SU-DHL-6 (cell line): ENCODE results near the gene PCDHGA5.

Source experiments
- H2AFZ ChIP-seq: fragments of 200-600 bp; sonication (generic); 2 replicates; pipeline ENCODE4 v1.6.1; 2014; ENCODE audit warnings: low read depth, mild to moderate bottlenecking, moderate library complexity, mixed read lengths, antibody characterized with exemption, low read length; ENCODE audit not compliant: severe bottlenecking
- H3F3A ChIP-seq: fragments of 200-600 bp; shearing (Covaris generic); 2 replicates; pipeline ENCODE4 v1.6.0; 2016; ENCODE audit warnings: antibody characterized with exemption, mild to moderate bottlenecking; ENCODE audit not compliant: insufficient read depth
- H3K27ac ChIP-seq: fragments of 200-600 bp; sonication (generic); 2 replicates; pipeline ENCODE4 v1.5.1; 2016; ENCODE audit warnings: low read depth, mild to moderate bottlenecking, low read length, moderate library complexity, mixed read lengths
- H3K27me3 ChIP-seq: fragments of 200-600 bp; sonication (generic), shearing (Covaris generic); 2 replicates; pipeline ENCODE4 v1.6.0; 2014; ENCODE audit warnings: mild to moderate bottlenecking, low read length
- H3K36me3 ChIP-seq: fragments of 200-600 bp; sonication (generic); 2 replicates; pipeline ENCODE4 v1.6.1; 2014; ENCODE audit warnings: mild to moderate bottlenecking, low read length, mixed read lengths
- H3K4me2 ChIP-seq: fragments of 300-600, 200-600 bp; shearing (Covaris generic), sonication (generic); 2 replicates; pipeline ENCODE4 v1.6.0; 2014; ENCODE audit warnings: low read length, low read depth, mild to moderate bottlenecking; ENCODE audit not compliant: poor library complexity, severe bottlenecking
- H3K4me3 ChIP-seq: fragments of 200-600 bp; sonication (generic); 2 replicates; pipeline ENCODE4 v1.5.1; 2014; ENCODE audit warnings: antibody characterized with exemption, low read length, mild to moderate bottlenecking, mixed read lengths; ENCODE audit not compliant: insufficient read depth, poor library complexity, severe bottlenecking
- H3K79me2 ChIP-seq: fragments of 200-600 bp; sonication (generic); 2 replicates; pipeline ENCODE4 v1.6.1; 2014; ENCODE audit warnings: mild to moderate bottlenecking, low read length, moderate library complexity; ENCODE audit not compliant: insufficient read depth
- H3K9ac ChIP-seq: fragments of 200-600 bp; sonication (generic); 2 replicates; pipeline ENCODE4 v1.7.0; 2014; ENCODE audit warnings: mild to moderate bottlenecking, low read length
- H3K9me2 ChIP-seq: fragments of 200-600 bp; sonication (generic); replicated peaks from 2 replicates; pipeline ENCODE4 v1.6.1; 2014; ENCODE audit warnings: low read length; ENCODE audit not compliant: insufficient read depth
- H3K9me3 ChIP-seq: fragments of 200-600 bp; sonication (generic); 2 replicates; pipeline ENCODE4 v1.6.1; 2014; ENCODE audit warnings: low read length, mixed read lengths; ENCODE audit not compliant: insufficient read depth
- H4K20me1 ChIP-seq: fragments of 200-600 bp; sonication (generic); 2 replicates; pipeline ENCODE4 v1.6.1; 2014; ENCODE audit warnings: low read depth, mild to moderate bottlenecking, antibody characterized with exemption, low read length, moderate library complexity, mixed read lengths
- CTCF ChIP-seq: fragments of 200-600 bp; sonication (generic); IDR thresholded peaks from one replicate; pipeline ENCODE4 v1.5.1; 2017; ENCODE audit warnings: antibody characterized with exemption, mild to moderate bottlenecking, low read length, moderate library complexity; ENCODE audit not compliant: insufficient read depth, poor library complexity, severe bottlenecking
- EZH2phosphoT487 ChIP-seq: fragments of 200-600 bp; sonication (generic), shearing (Covaris generic); conservative IDR thresholded peaks from 2 replicates; pipeline ENCODE4 v1.6.1; 2018; ENCODE audit warnings: mild to moderate bottlenecking, antibody characterized with exemption, low read length, moderate library complexity, mixed read lengths

Gene PCDHGA5

GRCh38 chr5:141342773-141343172 is 21.2 kb upstream of the PCDHGA5 start:
- Histone ChIP-seq H3K9me2 (no peaks in the 10 kb centered on the region), H3K27ac (no peak overlapping the region)
- TF ChIP-seq CTCF (no peak), EZH2phosphoT487 (no peak)

GRCh38 chr5:141343242-141343952 is 20.6 kb upstream of the PCDHGA5 start, which contains the start of gene PCDHGA3:
Gene PCDHGA3 (plus strand): TSS chr5:141343829. CDS start chr5:141344034, 205 bp downstream.
- Histone ChIP-seq H2AFZ (no peak within 1 kb of the TSS), H3K4me2 (no peak within 1 kb of the TSS), H3K9ac (no peak within 1 kb of the TSS), H3K9me2 (no peaks in the 10 kb centered on the region), H3K4me3 (no peak within 1 kb of the TSS), H3K36me3 (no peaks in the 10 kb centered on the region), H3K9me3 (no peaks in the 10 kb centered on the region), H3F3A (no peaks in the 10 kb centered on the region), H3K27ac (no peak within 1 kb of the TSS), H3K79me2 (no peaks in the 10 kb centered on the region), H3K27me3 (no peaks in the 10 kb centered on the region), H4K20me1 (no peaks in the 10 kb centered on the region)
- no peak for TF ChIP-seq EZH2phosphoT487
- peak; percentile 9 for TF ChIP-seq CTCF

More at GRCh38 chr5:141342773-141343172, 21.2 kb upstream of the PCDHGA5 start:
- Histone ChIP-seq H3F3A (no peaks in the 10 kb centered on the region), H3K4me2 (no peak overlapping the region), H3K9me3 (no peaks in the 10 kb centered on the region), H3K79me2 (no peaks in the 10 kb centered on the region), H4K20me1 (no peaks in the 10 kb centered on the region), H2AFZ (no peak overlapping the region), H3K27me3 (no peaks in the 10 kb centered on the region), H3K9ac (no peak overlapping the region), H3K36me3 (no peaks in the 10 kb centered on the region), H3K4me3 (no peak overlapping the region)

DNA sequence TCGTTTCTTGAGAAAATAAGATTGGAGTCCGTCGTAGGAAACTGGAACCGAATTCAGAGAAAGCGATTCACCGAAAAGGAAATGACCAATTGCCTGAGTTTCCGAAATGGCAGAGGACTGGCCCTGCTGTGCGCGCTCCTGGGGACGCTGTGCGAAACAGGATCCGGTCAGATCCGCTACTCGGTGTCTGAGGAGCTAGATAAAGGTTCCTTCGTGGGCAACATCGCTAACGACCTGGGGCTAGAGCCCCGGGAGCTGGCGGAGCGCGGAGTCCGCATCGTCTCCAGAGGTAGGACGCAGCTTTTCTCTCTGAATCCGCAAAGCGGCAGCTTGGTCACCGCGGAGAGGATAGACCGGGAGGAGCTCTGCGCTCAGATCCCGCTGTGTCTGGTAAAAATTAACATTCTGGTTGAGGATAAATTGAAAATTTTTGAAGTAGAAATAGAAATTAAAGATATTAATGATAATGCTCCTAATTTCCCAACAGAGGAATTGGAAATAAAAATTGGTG is 20.0 kb upstream of the PCDHGA5 start:
- Histone ChIP-seq H3K9ac (no peak overlapping the region), H3F3A (no peaks in the 10 kb centered on the region), H3K4me3 (no peak overlapping the region), H4K20me1 (no peaks in the 10 kb centered on the region), H3K9me2 (no peaks in the 10 kb centered on the region), H3K4me2 (no peak overlapping the region), H3K9me3 (no peaks in the 10 kb centered on the region), H3K79me2 (no peaks in the 10 kb centered on the region), H3K27me3 (no peaks in the 10 kb centered on the region), H3K36me3 (no peaks in the 10 kb centered on the region), H2AFZ (no peak overlapping the region), H3K27ac (no peak overlapping the region)
- TF ChIP-seq CTCF (no peak), EZH2phosphoT487 (no peak)
